Smooth muscle cell (in vitro differentiated cells): Measurements from ENCODE around the gene KLHDC8A. TPM values are rescaled to one million over a fixed set of nuclear protein-coding genes. Genes with fewer than 3 reads are reported as not detected.

ENCODE experiments used
- DNase-seq: peaks from one replicate; lab custom pipeline; 2025; ENCODE audit not compliant: unreplicated experiment; lab: John Stamatoyannopoulos, UW
- H2AFZ ChIP-seq: fragments of 200-600 bp; sonication (generic); 2 replicates; pipeline ENCODE4 v1.6.0; 2016; ENCODE audit warnings: antibody characterized with exemption, low read depth, mild to moderate bottlenecking
- H3F3A ChIP-seq: fragments of 200-600 bp; sonication (generic); 2 replicates; pipeline ENCODE4 v1.6.0; 2017; ENCODE audit warnings: antibody characterized with exemption, low read depth
- H3K27ac ChIP-seq: fragments of 200-600 bp; sonication (generic); 2 replicates; pipeline ENCODE4 v1.5.1; 2016; ENCODE audit warnings: low read depth, mild to moderate bottlenecking
- H3K27me3 ChIP-seq: fragments of 200-600 bp; sonication (generic); 2 replicates; pipeline ENCODE4 v1.6.1; 2016; ENCODE audit warnings: low read depth, mild to moderate bottlenecking
- H3K36me3 ChIP-seq: fragments of 200-600 bp; sonication (generic); 2 replicates; pipeline ENCODE4 v1.5.1; 2016; ENCODE audit warnings: low read depth
- H3K4me1 ChIP-seq: fragments of 200-600 bp; sonication (generic); 2 replicates; pipeline ENCODE4 v1.5.1; 2016; ENCODE audit warnings: low read depth
- H3K4me2 ChIP-seq: fragments of 200-600 bp; sonication (generic); 2 replicates; pipeline ENCODE4 v1.6.0; 2016; ENCODE audit warnings: mild to moderate bottlenecking
- H3K4me3 ChIP-seq: fragments of 200-600 bp; sonication (generic); 2 replicates; pipeline ENCODE4 v1.5.1; 2016; ENCODE audit warnings: mild to moderate bottlenecking
- H3K79me2 ChIP-seq: fragments of 200-600 bp; sonication (generic); 2 replicates; pipeline ENCODE4 v1.6.0; 2016; ENCODE audit warnings: low read depth, mild to moderate bottlenecking
- H3K9ac ChIP-seq: fragments of 200-600 bp; sonication (generic); 2 replicates; pipeline ENCODE4 v1.6.0; 2016; ENCODE audit warnings: low read depth
- H3K9me3 ChIP-seq: fragments of 200-600 bp; sonication (generic); replicated peaks from 2 replicates; pipeline ENCODE4 v1.5.1; 2016; ENCODE audit warnings: low read depth
- H4K20me1 ChIP-seq: fragments of 200-600 bp; sonication (generic); 2 replicates; pipeline ENCODE4 v1.6.0; 2016; ENCODE audit warnings: low read depth
- CTCF ChIP-seq: fragments of 200-600 bp; sonication (generic); IDR thresholded peaks from 2 replicates; pipeline ENCODE4 v1.5.1; 2017; ENCODE audit warnings: borderline replicate concordance, mild to moderate bottlenecking, antibody characterized with exemption; ENCODE audit not compliant: insufficient read depth, poor library complexity, severe bottlenecking
- WGBS: methylation state at CpG from one replicate; pipeline ENCODE4 v1.1.7; 2016; ENCODE audit warnings: low lambda C conversion rate; 5-methylcytosine and 5-hydroxymethylcytosine counted together
- polyA plus RNA-seq: library from polyadenylated mRNA; unstranded; fragments of >200 nt; fragmentation: Nextera tagmentation; extraction: Ambion mirVana; gene quantifications from 2 replicates; pipeline ENCODE4 v1.2.1, GENCODE V29; 2016
- total RNA-seq: library from RNA; depleted of rRNA; stranded (reverse); fragments of >200 nt; gene quantifications from 2 replicates; pipeline ENCODE4 v1.2.3, GENCODE V29; 2014

KLHDC8A gene
- total and polyA plus RNA-seq, 2 experiments from 2014 or later: 0.33 TPM; not detected in 1

DNA sequence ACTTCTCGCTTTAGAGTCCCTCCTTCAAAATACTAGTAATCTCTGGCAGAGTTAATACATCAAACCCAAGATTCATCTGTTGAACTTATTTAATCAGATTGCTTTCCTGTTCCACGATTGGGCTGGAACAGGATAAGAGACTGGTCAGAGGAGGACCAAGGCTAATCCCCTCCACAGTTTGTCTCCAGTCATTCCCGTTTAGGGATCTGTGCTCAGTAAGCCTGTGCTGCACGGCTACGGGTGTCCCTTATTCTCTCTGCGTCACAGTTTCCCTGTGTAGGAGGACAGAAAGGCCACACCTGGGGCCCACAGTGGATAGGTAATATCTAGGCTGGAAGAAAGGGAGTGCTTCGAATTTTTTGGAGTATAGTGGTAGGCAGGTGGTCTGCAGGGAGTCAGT lies 18.7 kb downstream of the KLHDC8A start:
- whole genome bisulfite sequencing: 74% methylated on average over 7 of the region's 7 CpGs
- H3K4me3 ChIP-seq: no peak overlapping the region
- no peak for TF ChIP-seq CTCF

DNA sequence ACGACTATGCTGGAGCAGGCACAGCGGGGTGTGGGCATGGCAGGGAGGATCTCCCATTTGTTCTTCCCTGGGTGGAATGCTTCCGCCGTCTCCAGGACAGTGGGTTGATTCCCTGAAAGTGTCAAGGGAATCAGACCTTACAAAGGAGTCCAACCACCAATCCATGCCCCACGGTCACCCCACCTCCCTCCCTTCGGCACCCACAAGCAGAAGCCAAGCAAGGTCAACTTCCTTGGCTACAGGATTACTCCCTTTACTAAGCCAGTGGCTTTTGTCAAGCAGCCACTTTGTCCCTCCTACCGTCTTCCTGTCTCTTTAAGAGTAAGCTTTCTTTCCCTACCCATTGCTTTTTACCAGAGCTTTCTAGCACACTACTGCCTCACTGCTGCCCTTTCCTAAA lies 19.2 kb downstream of the KLHDC8A start:
- H4K20me1 ChIP-seq: no peaks in the 10 kb centered on the region
- no peak overlapping the region for H3K4me2 ChIP-seq
- H3K27ac ChIP-seq: no peak overlapping the region
- TF ChIP-seq CTCF: no peak
- DNase-seq: no peak
- 76% methylated on average over 7 of the region's 7 CpGs for WGBS
- H3K27me3 ChIP-seq: peaks cover 4% of the 10 kb centered on the region
- no peaks in the 10 kb centered on the region for H3F3A ChIP-seq
- no peak overlapping the region for H3K9ac ChIP-seq
- H3K9me3 ChIP-seq: no peaks in the 10 kb centered on the region
- no peaks in the 10 kb centered on the region for H3K79me2 ChIP-seq
- no peak overlapping the region for H3K4me3 ChIP-seq
- no peaks in the 10 kb centered on the region for H3K4me1 ChIP-seq
- H3K36me3 ChIP-seq: no peaks in the 10 kb centered on the region
- no peak overlapping the region for H2AFZ ChIP-seq

More for the DNA sequence above, 18.7 kb downstream of the KLHDC8A start:
- no peak for DNase-seq
- H3K4me1 ChIP-seq: no peaks in the 10 kb centered on the region
- H3K27me3 ChIP-seq: peaks cover 8% of the 10 kb centered on the region
- H3K4me2 ChIP-seq: no peak overlapping the region
- H3K9me3 ChIP-seq: no peaks in the 10 kb centered on the region
- no peaks in the 10 kb centered on the region for H4K20me1 ChIP-seq
- H3K79me2 ChIP-seq: no peaks in the 10 kb centered on the region
- H3K27ac ChIP-seq: no peak overlapping the region
- no peak overlapping the region for H2AFZ ChIP-seq
- H3K36me3 ChIP-seq: no peaks in the 10 kb centered on the region
- no peaks in the 10 kb centered on the region for H3F3A ChIP-seq
- H3K9ac ChIP-seq: no peak overlapping the region

DNA sequence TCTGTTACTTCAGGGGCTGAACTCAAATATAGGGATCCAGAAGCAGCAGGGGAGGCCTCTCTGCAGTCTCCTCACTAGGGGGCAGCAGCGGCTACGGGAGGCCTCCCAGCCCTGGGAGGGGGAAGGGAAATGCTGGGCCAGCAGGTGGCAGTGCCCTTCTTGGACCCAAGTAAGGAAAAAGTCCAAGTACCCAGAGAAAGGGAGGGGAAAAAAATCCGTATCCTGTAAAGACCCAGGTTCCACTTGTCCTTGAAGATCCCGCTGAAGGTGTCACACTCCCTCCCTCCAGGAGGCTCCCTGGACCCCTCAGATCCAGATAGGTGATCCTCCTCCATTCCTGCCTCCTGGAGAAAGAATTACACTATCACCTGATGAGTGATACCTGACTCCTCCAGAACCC lies 21.0 kb downstream of the KLHDC8A start:
- 9% methylated on average over 4 of the region's 4 CpGs for WGBS
- Histone ChIP-seq H2AFZ (no peak overlapping the region), H3K4me3 (no peak overlapping the region), H3K4me1 (no peaks in the 10 kb centered on the region), H3K27ac (no peak overlapping the region), H3F3A (no peaks in the 10 kb centered on the region), H3K36me3 (no peaks in the 10 kb centered on the region), H3K9ac (no peak overlapping the region), H3K79me2 (no peaks in the 10 kb centered on the region), H3K27me3 (peaks cover 4% of the 10 kb centered on the region), H3K9me3 (no peaks in the 10 kb centered on the region), H3K4me2 (no peak overlapping the region), H4K20me1 (no peaks in the 10 kb centered on the region)
- TF ChIP-seq CTCF: peak; percentile 91
- DNase-seq: no peak

GRCh38 chr1:205332015-205332791 lies 24.5 kb downstream of the KLHDC8A start:
- H3F3A ChIP-seq: no peaks in the 10 kb centered on the region
- no peaks in the 10 kb centered on the region for H4K20me1 ChIP-seq
- TF ChIP-seq CTCF: no peak
- no peak overlapping the region for H3K27ac ChIP-seq
- H3K79me2 ChIP-seq: no peaks in the 10 kb centered on the region
- DNase-seq: no peak
- H3K36me3 ChIP-seq: no peaks in the 10 kb centered on the region
- H3K4me1 ChIP-seq: no peaks in the 10 kb centered on the region
- H3K4me2 ChIP-seq: no peak overlapping the region
- no peaks in the 10 kb centered on the region for H3K9me3 ChIP-seq
- no peak overlapping the region for H3K9ac ChIP-seq
- no peak overlapping the region for H2AFZ ChIP-seq
- 89% methylated on average over 11 of the region's 11 CpGs for WGBS
- H3K27me3 ChIP-seq: peaks cover 4% of the 10 kb centered on the region
- H3K4me3 ChIP-seq: no peak overlapping the region
